Thoracic aorta (tissue), 2 donors: Measurements from ENCODE around the gene BMPER. TPM values are rescaled to one million over a fixed set of nuclear protein-coding genes. Genes with fewer than 3 reads are reported as not detected.

Experiments used
- ATAC-seq: fragments of 150-250 bp; one replicate; pipeline ENCODE4 v1.8.0; 2017; ENCODE audit warnings: low read depth; ENCODE audit not compliant: insufficient number of reproducible peaks, low FRiP score
- DNase-seq: peaks from one replicate; pipeline ENCODE4 v3.0.0-alpha.2; 2020; ENCODE audit warnings: low spot score
- H3K27ac ChIP-seq, 2 donors: fragments of 200-600 bp; sonication (generic); 1 replicate in 1 of 2; 2 replicates in 1 of 2; pipeline ENCODE4 v1.5.1; 2016; ENCODE audit warnings: mild to moderate bottlenecking in 2 of 2, moderate library complexity in 2 of 2
- H3K27me3 ChIP-seq: fragments of 200-600 bp; sonication (generic); replicated peaks from 2 replicates; pipeline ENCODE4 v1.6.0; 2016; ENCODE audit warnings: mild to moderate bottlenecking; ENCODE audit not compliant: insufficient read depth
- H3K36me3 ChIP-seq: fragments of 200-600 bp; sonication (generic); one replicate; pipeline ENCODE4 v1.5.1; 2016
- H3K4me1 ChIP-seq, 2 donors: fragments of 200-600 bp; sonication (generic); 1 replicate in 1 of 2; 2 replicates in 1 of 2; pipeline versions ENCODE4 v1.5.1 to v1.6.0; 2016; ENCODE audit warnings: low read depth in 2 of 2, mild to moderate bottlenecking in 1 of 2; ENCODE audit not compliant: control insufficient read depth in 1 of 2
- H3K4me3 ChIP-seq: fragments of 200-600 bp; sonication (generic); 2 replicates; pipeline ENCODE4 v1.5.1; 2016; ENCODE audit warnings: mild to moderate bottlenecking
- H3K9me3 ChIP-seq: fragments of 200-600 bp; sonication (generic); 2 replicates; pipeline ENCODE4 v1.5.1; 2016
- total RNA-seq, 2 donors: library from RNA; depleted of rRNA; stranded (reverse); fragments of >200 nt; gene quantifications; one replicate each; pipeline versions ENCODE4 v1.1.0 to v1.2.3, GENCODE V29; 2016
- TF ChIP-seq, protein P1 (sequence below): fragments of 200-600 bp; sonication (generic); IDR thresholded peaks from one replicate; pipeline ENCODE4 v1.5.1; 2019; ENCODE audit warnings: antibody characterized with exemption

The BMPER gene
- total RNA-seq, 2 donors from 2014 or later: 0.54 to 2.3 TPM

DNA sequence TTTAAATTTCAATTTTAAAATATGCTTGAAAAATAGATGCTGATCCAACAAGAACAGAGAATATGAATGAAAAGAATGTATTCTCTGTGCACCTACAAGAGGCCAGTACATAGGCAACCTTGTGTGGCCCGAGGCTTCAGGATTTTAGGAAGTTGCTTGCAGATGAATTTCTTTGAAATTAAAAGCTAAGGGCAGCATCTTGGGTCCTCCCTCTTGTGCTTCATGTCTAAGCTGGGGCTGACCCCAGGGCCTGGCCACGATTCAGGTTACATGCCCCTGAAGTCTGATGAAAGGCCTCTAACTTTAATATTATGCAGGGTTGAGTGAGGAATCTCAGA is 138.9 kb downstream of the BMPER start:
- DNase-seq (no peak), ATAC-seq (no peak)
- Histone ChIP-seq H3K27ac (no peak overlapping the region), H3K36me3 (no peaks in the 10 kb centered on the region), H3K4me3 (no peak overlapping the region), H3K27me3 (no peaks in the 10 kb centered on the region), H3K9me3 (no peaks in the 10 kb centered on the region), H3K4me1 (no peaks in the 10 kb centered on the region)
- TF ChIP-seq, protein P1, sequence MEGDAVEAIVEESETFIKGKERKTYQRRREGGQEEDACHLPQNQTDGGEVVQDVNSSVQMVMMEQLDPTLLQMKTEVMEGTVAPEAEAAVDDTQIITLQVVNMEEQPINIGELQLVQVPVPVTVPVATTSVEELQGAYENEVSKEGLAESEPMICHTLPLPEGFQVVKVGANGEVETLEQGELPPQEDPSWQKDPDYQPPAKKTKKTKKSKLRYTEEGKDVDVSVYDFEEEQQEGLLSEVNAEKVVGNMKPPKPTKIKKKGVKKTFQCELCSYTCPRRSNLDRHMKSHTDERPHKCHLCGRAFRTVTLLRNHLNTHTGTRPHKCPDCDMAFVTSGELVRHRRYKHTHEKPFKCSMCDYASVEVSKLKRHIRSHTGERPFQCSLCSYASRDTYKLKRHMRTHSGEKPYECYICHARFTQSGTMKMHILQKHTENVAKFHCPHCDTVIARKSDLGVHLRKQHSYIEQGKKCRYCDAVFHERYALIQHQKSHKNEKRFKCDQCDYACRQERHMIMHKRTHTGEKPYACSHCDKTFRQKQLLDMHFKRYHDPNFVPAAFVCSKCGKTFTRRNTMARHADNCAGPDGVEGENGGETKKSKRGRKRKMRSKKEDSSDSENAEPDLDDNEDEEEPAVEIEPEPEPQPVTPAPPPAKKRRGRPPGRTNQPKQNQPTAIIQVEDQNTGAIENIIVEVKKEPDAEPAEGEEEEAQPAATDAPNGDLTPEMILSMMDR: no peak

DNA sequence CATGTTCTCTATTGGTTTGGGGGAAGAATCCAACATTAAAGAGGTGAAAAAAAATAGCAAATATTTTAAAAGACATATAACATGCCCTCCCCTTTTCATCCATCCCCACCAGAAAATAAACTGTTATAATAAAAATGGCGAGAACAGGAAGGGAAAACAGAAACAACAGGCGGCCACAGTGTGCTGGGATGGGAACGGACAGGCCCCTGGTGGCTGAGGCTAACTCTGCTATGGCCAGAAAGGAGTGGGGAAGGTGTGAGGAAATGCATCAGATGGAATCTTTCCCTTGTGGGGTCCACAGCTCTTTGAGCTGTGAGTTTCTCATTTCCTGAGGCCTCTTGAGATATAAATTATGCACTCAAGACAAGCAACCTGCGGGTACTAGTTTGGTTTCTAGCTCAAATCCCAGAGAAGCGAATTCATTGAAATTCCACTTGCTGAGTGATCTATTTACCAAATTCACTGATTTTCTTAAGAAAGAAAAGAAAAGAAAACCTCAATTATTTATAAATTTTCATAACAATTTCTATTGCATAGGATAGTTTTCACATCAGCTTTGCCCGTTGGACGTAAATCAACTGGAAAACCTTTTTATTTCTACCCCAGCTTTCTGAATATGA is 139.5 kb downstream of the BMPER start:
- no peaks in the 10 kb centered on the region for H3K27me3 ChIP-seq
- DNase-seq: no peak
- H3K27ac ChIP-seq: no peak overlapping the region
- no peaks in the 10 kb centered on the region for H3K36me3 ChIP-seq
- no peak for ATAC-seq
- TF ChIP-seq, protein P1: no peak
- H3K4me1 ChIP-seq: no peaks in the 10 kb centered on the region
- no peaks in the 10 kb centered on the region for H3K9me3 ChIP-seq
- no peak overlapping the region for H3K4me3 ChIP-seq

DNA sequence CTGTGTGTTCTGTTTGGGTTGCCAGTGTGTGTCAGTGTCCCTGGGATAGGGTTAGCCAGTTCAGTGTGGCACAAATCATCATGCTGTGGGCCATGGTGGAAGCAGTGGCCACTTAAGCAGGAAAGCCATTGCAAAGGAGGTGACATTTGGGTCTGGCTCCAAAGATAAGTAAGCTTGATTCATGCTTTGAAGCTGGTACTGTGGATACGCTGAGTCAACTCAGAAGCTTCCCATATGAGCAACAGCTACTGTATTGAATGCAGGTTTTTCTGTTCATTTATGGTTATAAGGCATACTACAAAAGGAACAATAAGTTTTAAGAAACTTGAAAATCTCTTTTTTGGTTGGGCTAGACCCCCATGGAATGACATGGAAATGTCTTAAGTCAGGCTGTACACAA is 143.1 kb downstream of the BMPER start:
- no peaks in the 10 kb centered on the region for H3K9me3 ChIP-seq
- H3K27me3 ChIP-seq: no peaks in the 10 kb centered on the region
- H3K27ac ChIP-seq: no peak overlapping the region
- H3K4me3 ChIP-seq: no peak overlapping the region
- TF ChIP-seq, protein P1: no peak
- DNase-seq (no peak), ATAC-seq (no peak)
- no peaks in the 10 kb centered on the region for H3K4me1 ChIP-seq
- H3K36me3 ChIP-seq: no peaks in the 10 kb centered on the region

DNA sequence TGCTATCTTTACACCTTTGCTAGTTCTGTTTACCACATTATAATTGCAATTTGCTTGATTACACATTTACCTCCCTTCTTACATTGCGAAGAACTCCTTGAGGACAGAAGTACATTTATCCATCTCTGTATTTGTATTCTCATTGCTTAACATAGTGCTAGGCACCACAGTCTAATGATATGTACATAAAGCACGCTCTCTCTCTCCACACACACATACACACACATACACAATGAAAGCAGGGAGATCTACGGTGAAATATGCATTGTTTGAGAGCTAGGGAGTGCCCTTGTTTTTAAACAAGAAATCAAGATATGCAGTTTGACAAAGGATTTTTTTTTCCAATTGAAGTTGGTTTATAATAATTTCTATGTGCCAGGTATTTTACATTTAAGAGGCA is 148.7 kb downstream of the BMPER start:
- H3K4me1 ChIP-seq: no peaks in the 10 kb centered on the region
- no peak overlapping the region for H3K4me3 ChIP-seq
- H3K36me3 ChIP-seq: no peaks in the 10 kb centered on the region
- TF ChIP-seq, protein P1: no peak
- H3K9me3 ChIP-seq: no peaks in the 10 kb centered on the region
- DNase-seq (no peak), ATAC-seq (no peak)
- H3K27me3 ChIP-seq: no peaks in the 10 kb centered on the region
- H3K27ac ChIP-seq: no peak overlapping the region

DNA sequence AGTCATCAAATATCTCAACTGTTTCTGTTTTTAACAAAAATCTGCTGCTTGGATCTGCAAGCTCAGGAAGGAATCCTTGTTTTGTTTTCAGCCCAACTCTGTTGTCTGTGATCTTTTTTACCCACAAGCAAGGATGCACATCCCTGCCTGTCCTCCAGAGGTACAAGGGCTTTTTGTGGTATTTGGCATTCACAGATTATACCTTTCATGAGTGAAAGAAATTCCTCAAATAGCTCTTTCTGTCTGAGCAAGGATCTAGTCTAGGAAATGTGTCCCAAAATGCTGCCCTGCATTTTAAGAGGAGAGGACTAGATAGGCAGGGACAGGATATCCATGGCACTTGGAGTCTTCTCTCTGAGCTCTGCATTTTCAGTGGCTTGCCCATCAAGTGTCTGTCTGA is 151.8 kb downstream of the BMPER start:
- Histone ChIP-seq H3K27me3 (no peaks in the 10 kb centered on the region), H3K27ac (no peak overlapping the region), H3K36me3 (no peaks in the 10 kb centered on the region), H3K9me3 (no peaks in the 10 kb centered on the region), H3K4me3 (no peak overlapping the region), H3K4me1 (no peaks in the 10 kb centered on the region)
- DNase-seq (no peak), ATAC-seq (no peak)
- TF ChIP-seq, protein P1: no peak
